GM12801 (cell line): ENCODE data around the gene GPR107.

Source experiments
- CTCF ChIP-seq: IDR thresholded peaks from one replicate; pipeline ENCODE4 v1.5.1; 2011; ENCODE audit warnings: control low read depth; ENCODE audit not compliant: insufficient read length; ENCODE audit errors: extremely low read depth

The GPR107 gene

GRCh38 chr9:130107955-130108354 lies 54.2 kb downstream of the GPR107 start:
- no peak for TF ChIP-seq CTCF

- no peak for TF ChIP-seq CTCF
These were observed 56.5 kb downstream of the GPR107 start for GRCh38 chr9:130110166-130110565.

GRCh38 chr9:130110596-130111021 lies 56.9 kb downstream of the GPR107 start:
- no peak for TF ChIP-seq CTCF

DNA sequence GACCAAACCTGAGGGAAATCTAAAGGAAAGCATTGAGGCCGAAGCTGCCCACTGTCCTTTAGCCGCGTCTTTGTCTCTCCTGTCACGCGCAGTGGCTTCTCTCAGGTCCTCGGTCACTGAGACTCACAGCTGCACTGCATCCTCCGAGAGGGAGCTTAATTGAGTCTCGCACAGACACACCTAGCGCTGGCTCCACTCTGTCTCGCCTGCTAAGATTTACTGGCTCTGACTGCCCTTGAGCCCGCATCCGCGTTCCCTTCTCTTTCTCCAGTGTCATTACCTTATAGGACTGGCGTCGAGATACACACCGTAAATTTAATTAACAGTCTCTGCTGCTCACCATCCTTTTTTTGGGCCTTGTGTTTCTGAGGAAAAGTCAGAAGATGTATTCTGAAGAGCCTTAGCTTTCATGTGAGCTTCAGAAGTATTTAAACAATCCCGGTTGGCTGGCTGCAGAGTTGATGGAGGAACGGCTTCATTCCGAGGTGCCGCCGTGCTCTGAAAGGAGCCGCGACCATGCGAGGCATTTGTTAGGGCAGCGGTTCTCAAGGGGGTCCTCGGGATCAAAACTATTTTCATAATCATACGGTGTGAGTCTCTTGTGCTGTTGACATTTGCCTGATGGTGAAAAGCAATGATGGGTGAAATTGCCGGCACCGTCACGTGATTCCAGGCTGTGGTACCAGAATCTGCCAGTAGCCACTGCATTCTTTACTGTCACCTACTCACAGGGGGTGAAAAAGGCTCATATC lies 58.3 kb downstream of the GPR107 start:
- TF ChIP-seq CTCF, result no peak

- no peak for TF ChIP-seq CTCF
These were observed 58.9 kb downstream of the GPR107 start for GRCh38 chr9:130112538-130113151.

GRCh38 chr9:130114741-130115140 lies 61.0 kb downstream of the GPR107 start:
- no peak for TF ChIP-seq CTCF

DNA sequence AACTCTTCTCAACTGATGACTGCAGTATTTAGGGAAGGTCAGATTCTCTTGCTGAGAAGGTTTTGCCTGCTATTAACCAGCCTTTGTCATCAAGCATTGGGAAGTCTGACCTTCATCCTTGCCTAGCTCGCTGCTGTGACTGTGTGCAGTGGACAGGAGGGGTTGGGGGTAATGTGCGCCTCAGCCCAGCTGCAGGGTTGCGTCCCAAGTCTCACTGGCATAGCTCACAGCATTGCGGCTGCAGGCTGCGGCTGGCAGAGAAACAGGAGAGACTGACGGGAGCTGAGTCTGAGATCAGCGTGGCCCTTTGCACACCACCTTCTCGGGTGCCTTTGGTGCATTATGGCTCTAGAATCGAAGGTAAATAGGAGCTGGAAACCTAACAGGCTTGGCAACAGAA lies 62.6 kb downstream of the GPR107 start:
- TF ChIP-seq CTCF, result no peak
